ENCODE data around the gene TCHH. TPM values are rescaled to one million over a fixed set of nuclear protein-coding genes. Genes with fewer than 3 reads are reported as not detected.

Gene TCHH
- total RNA-seq, 1 donor from 2014 or later: not detected

- Mint-ChIP-seq H3K9me3 (no peaks in the 10 kb centered on the region), H3K4me1 (no peaks in the 10 kb centered on the region), H3K4me3 (no peak overlapping the region), H3K36me3 (ENCODE audit: low read depth) (no peaks in the 10 kb centered on the region), H3K27me3 (peaks cover 10% of the 10 kb centered on the region), H3K27ac (no peak overlapping the region)
- DNase-seq (no peak), ATAC-seq (ENCODE audit: low read depth) (no peak)
- no peak for TF ChIP-seq CTCF (IDR thresholded peaks at IDR 0.05)
- POLR2A ChIA-PET: no interaction called here
- intact Hi-C loops (cut with micrococcal nuclease): no loop called here
- CTCF ChIA-PET: no interaction called here
Observed at GRCh38 chr1:152107984-152108881, 7.0 kb downstream of the TCHH start.

- no peaks in the 10 kb centered on the region for H3K36me3 Mint-ChIP-seq (ENCODE audit: low read depth)
Observed at GRCh38 chr1:152107031-152107983, 7.9 kb downstream of the TCHH start.

GRCh38 chr1:152104854-152105253 lies 10.4 kb downstream of the TCHH start:
- no peak for TF ChIP-seq CTCF (IDR thresholded peaks at IDR 0.05)
- ATAC-seq (ENCODE audit: low read depth) (no peak), DNase-seq (no peak)
- no peaks in the 10 kb centered on the region for H3K4me1 Mint-ChIP-seq
- no peak overlapping the region for H3K27ac Mint-ChIP-seq
- ChIA-PET CTCF (no interaction called here), POLR2A (no interaction called here)
- no peak overlapping the region for H3K4me3 Mint-ChIP-seq
- intact Hi-C loops (cut with micrococcal nuclease): no loop called here
- no peaks in the 10 kb centered on the region for H3K9me3 Mint-ChIP-seq
- peaks cover 23% of the 10 kb centered on the region for H3K27me3 Mint-ChIP-seq
- H3K36me3 Mint-ChIP-seq (ENCODE audit: low read depth): no peaks in the 10 kb centered on the region

More at GRCh38 chr1:152107031-152107983, 7.9 kb downstream of the TCHH start:
- ChIA-PET CTCF (no interaction called here), POLR2A (no interaction called here)
- Mint-ChIP-seq H3K9me3 (no peaks in the 10 kb centered on the region), H3K27me3 (peaks cover 10% of the 10 kb centered on the region), H3K27ac (no peak overlapping the region), H3K4me1 (no peaks in the 10 kb centered on the region), H3K4me3 (no peak overlapping the region)
- DNase-seq (no peak), ATAC-seq (ENCODE audit: low read depth) (no peak)
- no peak for TF ChIP-seq CTCF (IDR thresholded peaks at IDR 0.05)
- intact Hi-C loops (cut with micrococcal nuclease): no loop called here

GRCh38 chr1:152096931-152097330 lies 18.3 kb downstream of the TCHH start:
- intact Hi-C loops (cut with micrococcal nuclease): no loop called here
- H3K4me1 Mint-ChIP-seq: no peaks in the 10 kb centered on the region
- peaks cover 21% of the 10 kb centered on the region for H3K27me3 Mint-ChIP-seq
- no peak overlapping the region for H3K4me3 Mint-ChIP-seq
- H3K27ac Mint-ChIP-seq: no peak overlapping the region
- no peak for TF ChIP-seq CTCF (IDR thresholded peaks at IDR 0.05)
- ChIA-PET CTCF (no interaction called here), POLR2A (no interaction called here)
- H3K9me3 Mint-ChIP-seq: peaks cover 15% of the 10 kb centered on the region
- no peaks in the 10 kb centered on the region for H3K36me3 Mint-ChIP-seq (ENCODE audit: low read depth)
- no peak for ATAC-seq (ENCODE audit: low read depth)
- no peak for DNase-seq

All from activated B cell treated with CpG ODN at 0.5 μM for 24 hours (primary cell).